ENCODE results near the gene MBD3L4.
"Not testable (repeated sequence)": the region's sequence is repeated elsewhere in the genome, so short reads cannot be mapped to it uniquely, and the experiment has no call there.

The MBD3L4 gene

DNA sequence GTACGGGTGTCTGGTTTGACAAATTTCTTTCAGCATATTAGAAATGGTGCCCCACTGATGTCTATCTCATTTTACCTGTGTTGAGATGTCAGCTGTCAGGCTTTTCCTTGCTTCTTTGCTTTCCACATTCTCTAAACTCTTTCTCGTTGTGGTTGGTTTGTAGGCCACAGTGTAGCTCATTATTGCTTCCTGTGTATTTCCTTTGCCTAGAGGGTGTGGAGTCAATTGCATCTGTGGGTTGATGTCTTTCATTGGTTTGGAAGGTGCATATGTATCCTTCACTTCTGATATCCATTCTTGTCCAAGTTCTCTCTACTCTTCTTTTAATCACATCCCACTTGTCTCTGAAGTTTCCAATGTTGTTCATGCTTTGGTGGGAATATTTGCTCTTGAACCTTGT is 1.6 kb upstream of the MBD3L4 start:
- DNase-seq, result not testable (repeated sequence)

DNA sequence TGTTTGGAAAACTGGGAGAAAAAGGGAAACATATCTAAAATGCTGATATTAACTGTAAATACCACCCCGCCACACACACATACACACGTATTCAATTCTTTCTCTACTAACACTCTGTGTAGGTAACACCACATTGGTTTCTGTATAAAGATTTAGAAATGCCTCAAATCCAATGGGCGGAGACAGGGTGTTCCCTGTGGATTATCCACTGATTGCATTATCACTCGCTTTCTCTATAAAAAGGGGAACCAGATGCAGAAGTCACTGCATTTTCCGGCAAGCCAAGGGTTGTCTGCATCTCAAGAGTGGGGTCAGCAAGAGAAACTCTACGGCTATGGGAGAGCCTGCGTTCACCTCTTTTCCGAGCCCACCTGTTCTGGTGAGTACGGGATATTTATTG is 9.7 kb downstream of the MBD3L4 start, which contains the start of gene MBD3L5:
Gene MBD3L5 (plus strand): TSS at position 301 of the 400 bp plus-strand sequence. CDS start 34 bp downstream, at position 335.
- DNase-seq, result not testable (repeated sequence)

DNA sequence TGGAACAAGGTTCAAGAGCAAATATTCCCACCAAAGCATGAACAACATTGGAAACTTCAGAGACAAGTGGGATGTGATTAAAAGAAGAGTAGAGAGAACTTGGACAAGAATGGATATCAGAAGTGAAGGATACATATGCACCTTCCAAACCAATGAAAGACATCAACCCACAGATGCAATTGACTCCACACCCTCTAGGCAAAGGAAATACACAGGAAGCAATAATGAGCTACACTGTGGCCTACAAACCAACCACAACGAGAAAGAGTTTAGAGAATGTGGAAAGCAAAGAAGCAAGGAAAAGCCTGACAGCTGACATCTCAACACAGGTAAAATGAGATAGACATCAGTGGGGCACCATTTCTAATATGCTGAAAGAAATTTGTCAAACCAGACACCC is 11.2 kb downstream of the MBD3L4 start:
- not testable (repeated sequence) for DNase-seq

DNA sequence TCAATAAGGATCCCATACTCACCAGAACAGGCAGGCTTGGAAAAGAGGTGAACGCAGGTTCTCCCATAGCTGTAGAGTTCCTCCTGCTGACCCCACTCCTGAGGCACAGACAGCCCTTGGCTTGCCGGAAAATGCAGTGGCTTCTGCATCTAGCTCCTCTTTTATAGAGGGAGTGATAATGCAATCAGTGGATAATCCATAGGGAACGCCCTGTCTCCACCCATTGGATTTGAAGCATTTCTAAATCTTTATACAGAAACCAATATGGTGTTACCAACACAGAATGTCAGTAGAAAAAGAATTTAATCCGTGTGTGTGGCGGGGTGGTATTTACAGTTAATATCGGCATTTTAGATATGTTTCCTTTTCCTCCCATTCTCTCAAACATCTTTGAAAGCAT is 18.6 kb downstream of the MBD3L4 start, which contains the start of gene MBD3L2B:
Gene MBD3L2B (minus strand): TSS at position 101 of the 400 bp plus-strand sequence. CDS start 34 bp downstream, at position 67.
- DNase-seq, result not testable (repeated sequence)

- DNase-seq, result no peak
Observed at GRCh38 chr19:7018828-7019227, 21.2 kb downstream of the MBD3L4 start.

- no peak for DNase-seq
Observed at GRCh38 chr19:7013678-7014077, 26.3 kb downstream of the MBD3L4 start.

DNA sequence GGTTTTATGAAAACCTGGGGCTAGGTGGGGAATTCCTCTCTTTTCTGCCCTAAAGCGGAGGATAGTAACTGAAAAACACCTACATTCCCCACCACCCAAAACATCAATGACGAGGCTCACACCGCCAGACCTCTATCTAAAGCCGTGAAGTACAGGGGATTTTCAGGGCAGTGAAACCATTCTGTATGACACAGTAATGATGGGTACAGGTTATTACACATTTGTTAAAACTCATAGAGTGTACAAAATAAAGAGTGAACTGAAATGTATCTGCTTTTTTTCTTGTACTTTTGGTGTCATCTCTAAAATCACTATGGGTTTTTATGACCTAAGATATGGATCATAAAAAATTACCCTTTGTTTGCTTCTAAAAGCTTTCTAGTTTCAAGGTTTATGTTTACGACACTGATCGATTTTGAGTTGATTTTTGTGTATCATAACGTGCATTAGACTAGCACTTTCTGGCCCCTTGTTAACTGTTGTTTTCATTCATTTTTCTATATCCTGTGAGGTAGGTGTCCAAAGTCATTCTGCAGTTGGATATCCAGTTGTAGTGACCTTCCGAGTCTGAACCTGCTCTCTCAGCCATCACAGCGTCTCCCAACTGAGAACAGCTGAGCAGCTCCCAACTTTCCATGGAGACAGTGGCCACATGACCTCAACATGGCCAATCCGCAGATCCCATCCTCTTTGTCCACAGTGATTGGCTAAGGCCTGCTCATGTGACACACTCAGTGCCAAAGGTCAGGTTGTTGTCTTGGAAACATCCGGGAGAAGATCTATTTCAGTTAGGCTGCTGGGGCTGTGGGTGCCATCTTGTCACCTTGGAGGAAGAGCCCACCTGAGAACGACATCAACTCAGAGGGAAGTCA is 29.0 kb downstream of the MBD3L4 start:
- DNase-seq, result no peak

- DNase-seq, result no peak
Observed at GRCh38 chr19:7007859-7008258, 32.1 kb downstream of the MBD3L4 start.

GRCh38 chr19:7006135-7006704 is 33.8 kb downstream of the MBD3L4 start:
- no peak for DNase-seq

DNA sequence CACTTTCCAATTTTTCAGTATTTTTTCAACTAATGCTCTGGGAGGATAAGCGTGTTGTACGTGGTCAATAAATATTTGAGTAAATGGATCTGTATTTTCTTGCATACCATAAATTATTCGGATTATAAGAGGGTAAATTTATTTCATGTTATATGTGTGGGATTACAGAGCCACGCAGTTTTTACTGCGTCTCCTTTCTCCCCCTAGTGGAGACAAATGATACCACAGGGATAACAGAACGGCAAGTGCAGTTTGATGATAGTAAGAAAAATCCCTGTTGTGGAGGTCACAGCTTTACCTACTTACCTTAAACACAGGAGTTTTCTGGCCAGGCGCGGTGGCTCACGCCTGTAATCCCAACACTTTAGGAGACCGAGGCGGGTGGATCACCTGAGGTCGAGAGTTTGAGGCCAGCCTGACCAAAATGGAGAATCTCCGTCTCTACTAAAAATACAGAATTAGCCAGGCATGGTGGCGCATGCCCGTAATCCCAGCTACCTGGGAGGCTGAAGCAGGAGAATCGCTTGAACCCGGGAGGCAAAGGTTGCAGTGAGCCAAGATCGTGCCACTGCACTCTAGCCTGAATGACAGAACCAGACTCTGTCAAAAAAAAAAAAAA is 35.6 kb downstream of the MBD3L4 start:
- DNase-seq, result no peak

- DNase-seq, result no peak
Observed at GRCh38 chr19:7000816-7001215, 39.2 kb downstream of the MBD3L4 start.

DNA sequence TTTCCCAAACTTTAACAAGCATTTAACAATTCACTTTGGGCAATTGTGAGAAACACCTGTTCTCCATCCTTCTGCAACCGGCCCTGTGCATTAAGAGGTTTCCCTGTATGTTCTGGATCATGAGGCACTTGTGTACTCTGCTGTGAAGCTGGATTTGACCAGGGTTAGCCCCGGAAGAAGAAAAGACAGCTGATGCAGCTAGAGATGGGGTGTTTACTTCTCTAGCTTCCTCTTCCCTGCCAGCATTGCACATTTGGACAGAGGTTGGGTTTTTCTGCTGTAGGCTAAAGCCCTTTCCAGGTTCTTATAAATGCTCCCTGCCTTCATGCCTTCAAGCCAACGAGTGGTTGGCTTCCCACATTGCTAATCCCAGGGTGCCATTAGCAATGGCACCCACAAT is 39.6 kb downstream of the MBD3L4 start:
- no peak for DNase-seq

DNA sequence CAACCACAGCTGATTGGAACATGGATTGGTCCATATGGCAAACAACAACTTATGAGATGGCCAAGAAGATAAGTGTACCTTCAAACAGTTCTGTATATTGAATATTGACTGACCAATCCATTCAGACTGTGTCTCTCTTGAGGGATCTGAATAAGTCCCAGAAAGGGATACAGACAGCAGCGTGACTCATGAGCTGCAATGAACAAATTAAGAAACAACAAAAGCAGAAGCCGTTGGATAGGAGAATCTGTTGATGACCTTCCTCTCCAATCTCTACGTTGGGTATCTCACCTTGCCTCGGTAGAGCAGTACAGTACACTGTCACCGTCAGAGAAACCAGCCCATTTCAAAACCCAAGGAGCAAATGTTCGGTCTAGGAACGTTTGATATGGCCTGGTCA is 40.0 kb downstream of the MBD3L4 start:
- DNase-seq, result no peak

DNA sequence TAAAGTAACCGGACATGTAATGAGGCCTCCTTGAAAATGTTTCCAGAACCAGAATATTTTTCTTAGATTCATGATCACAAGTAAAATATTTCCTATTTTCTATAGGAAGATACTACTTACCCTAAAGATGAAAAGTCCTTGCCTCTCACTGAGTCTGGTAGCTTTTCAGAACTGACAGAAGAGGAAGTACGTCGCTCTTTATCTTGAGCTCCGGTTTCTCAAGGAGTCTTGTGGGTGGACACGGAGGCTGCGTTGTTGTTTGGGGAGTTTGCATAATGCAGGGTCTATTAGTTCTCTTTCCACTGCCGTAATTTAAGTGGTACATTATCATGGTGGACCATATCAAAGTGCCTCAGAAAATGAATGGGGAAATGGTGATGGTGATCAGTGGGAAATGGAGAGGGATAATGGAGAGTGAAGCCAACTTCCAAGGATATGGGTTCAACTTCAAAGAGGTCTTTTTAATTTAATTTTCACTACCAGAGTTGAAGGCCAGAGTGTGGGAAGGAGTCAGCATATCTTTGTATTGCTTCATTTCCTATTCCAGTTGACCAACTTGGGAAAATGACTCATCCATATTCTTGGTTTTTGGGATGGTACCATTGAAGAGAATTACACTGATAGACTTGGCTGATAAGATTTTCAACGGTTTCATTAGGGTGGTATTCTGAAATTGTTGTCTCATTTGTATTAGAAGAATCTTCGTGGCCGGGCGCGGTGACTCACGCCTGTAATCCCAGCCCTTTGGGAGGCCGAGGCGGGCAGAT is 42.1 kb downstream of the MBD3L4 start:
- no peak for DNase-seq

DNA sequence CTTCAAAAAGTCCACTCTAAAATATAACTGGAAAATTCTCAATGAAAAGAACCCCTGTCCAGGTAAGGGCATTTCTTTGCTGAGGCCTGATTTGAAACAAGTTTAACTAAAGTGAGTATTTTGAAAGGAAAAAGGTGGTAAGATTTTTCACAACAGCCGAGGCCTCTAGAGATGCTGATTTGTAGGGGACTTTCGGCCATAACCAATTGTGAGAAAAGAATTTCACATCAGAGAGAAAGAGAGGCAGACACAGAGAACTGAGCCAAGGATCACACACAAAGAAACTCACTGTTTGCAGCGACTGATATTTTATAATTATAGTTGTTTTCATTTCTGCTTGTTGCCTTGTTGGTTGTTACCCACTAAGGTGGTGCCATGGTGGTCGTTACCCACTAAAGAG is 43.2 kb downstream of the MBD3L4 start:
- no peak for DNase-seq

DNA sequence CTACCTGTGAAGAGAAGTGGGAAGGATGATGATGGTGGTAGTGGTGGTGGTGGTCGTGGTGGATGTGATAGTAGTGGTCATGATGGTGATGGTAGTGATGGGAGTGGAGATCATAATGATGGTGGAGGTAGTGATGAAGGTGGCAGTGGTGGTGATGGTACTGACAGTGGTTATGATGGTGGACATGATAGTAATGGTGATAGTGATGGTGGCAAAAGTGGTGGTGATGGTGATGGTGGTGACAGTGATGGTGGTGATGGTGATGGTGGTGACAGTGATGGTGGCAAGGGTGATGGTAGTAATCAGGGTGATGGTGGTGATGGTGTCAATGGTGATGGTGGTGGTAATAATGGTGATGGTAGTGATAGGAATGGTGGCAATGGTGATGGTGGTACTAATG is 44.9 kb downstream of the MBD3L4 start:
- no peak for DNase-seq

DNA sequence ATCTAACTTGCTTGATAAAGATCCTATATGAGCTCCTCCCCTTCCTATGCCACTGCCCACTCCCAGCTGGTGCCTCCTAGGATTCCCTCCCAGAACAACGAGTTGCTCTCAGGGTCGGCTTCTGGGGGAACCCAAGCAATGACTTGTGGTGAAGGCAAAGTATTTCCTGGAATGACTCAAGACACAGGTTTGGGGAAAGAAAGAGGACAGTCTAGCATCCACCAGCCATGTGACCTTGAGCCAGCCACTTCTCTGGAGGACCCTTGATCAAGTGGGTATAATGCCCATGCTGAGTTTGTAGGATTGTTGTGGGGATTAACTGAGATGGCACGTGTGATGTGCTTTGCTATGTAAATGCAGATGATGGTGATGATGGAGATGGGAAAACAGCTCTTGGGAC is 51.7 kb downstream of the MBD3L4 start:
- DNase-seq, result no peak

- DNase-seq, result no peak
Observed at GRCh38 chr19:6987850-6988249, 52.1 kb downstream of the MBD3L4 start.
